HCT116 (cell line): Measurements from ENCODE around the gene DEFB127.

Source experiments
- CTCF ChIP-seq, 3 experiments: fragments of 200-600 bp in 1 of 3; sonication (generic) in 1 of 3; IDR thresholded peaks in 2 of 3; conservative IDR thresholded peaks in 1 of 3; 2 replicates each; pipeline ENCODE4 v1.5.1; 2012 to 2017; ENCODE audit warnings: low read depth in 2 of 3, low read length in 2 of 3, antibody characterized with exemption in 1 of 3, borderline replicate concordance in 1 of 3, control low read depth in 1 of 3, mild to moderate bottlenecking in 1 of 3, mixed read lengths in 1 of 3, mixed run types in 1 of 3, moderate library complexity in 1 of 3; ENCODE audit not compliant: insufficient read depth in 1 of 3
- ELF1 ChIP-seq: IDR thresholded peaks from 2 replicates; pipeline ENCODE4 v1.6.1; 2012; ENCODE audit warnings: low read depth, borderline replicate concordance
- EZH2 ChIP-seq: fragments of 200-600 bp; sonication (generic); IDR thresholded peaks from 2 replicates; pipeline ENCODE4 v1.6.1; 2017; ENCODE audit warnings: antibody characterized with exemption, mixed run types
- MAX ChIP-seq: IDR thresholded peaks from 2 replicates; pipeline ENCODE4 v1.6.1; 2012
- POLR2A ChIP-seq: IDR thresholded peaks from 2 replicates; pipeline ENCODE4 v1.7.0; 2011; ENCODE audit warnings: borderline replicate concordance; ENCODE audit not compliant: insufficient read depth, insufficient read length; ENCODE audit errors: extremely low read depth
- POLR2AphosphoS5 ChIP-seq: IDR thresholded peaks from 2 replicates; pipeline ENCODE4 v1.6.1; 2011; ENCODE audit warnings: mild to moderate bottlenecking, low read depth, low read length, moderate library complexity
- RAD21 ChIP-seq: IDR thresholded peaks from 2 replicates; pipeline ENCODE4 v1.6.1; 2012; ENCODE audit warnings: low read depth, mild to moderate bottlenecking
- SIN3A ChIP-seq: IDR thresholded peaks from 2 replicates; pipeline ENCODE4 v1.6.1; 2012; ENCODE audit warnings: low read depth
- SP1 ChIP-seq: IDR thresholded peaks from 2 replicates; pipeline ENCODE4 v1.6.1; 2012; ENCODE audit warnings: low read depth
- SRF ChIP-seq: IDR thresholded peaks from 2 replicates; pipeline ENCODE4 v1.6.1; 2012; ENCODE audit warnings: low read depth
- YY1 ChIP-seq: IDR thresholded peaks from 2 replicates; pipeline ENCODE4 v1.6.1; 2011; ENCODE audit warnings: low read length, low read depth, moderate library complexity, mild to moderate bottlenecking; ENCODE audit not compliant: insufficient replicate concordance; ENCODE audit errors: extremely low read depth
- ZNF274 ChIP-seq: fragments of 200-500 bp; sonication (Bioruptor generic); IDR thresholded peaks from 2 replicates; pipeline ENCODE4 v1.6.1; 2014; ENCODE audit warnings: mild to moderate bottlenecking, low read depth, low read length, inconsistent platforms

- no peak for TF ChIP-seq YY1
- no peak for TF ChIP-seq POLR2A
- no peak for TF ChIP-seq RAD21
- no peak for TF ChIP-seq SP1
- TF ChIP-seq POLR2AphosphoS5 = no peak
- no peak for TF ChIP-seq CTCF (IDR thresholded peaks at IDR 0.05 in 2 of 3, conservative IDR thresholded peaks at IDR 0.05 in 1 of 3; ENCODE audit: borderline replicate concordance in 1 of 3, insufficient read depth in 1 of 3, low read depth in 2 of 3, low read length in 2 of 3)
- no peak for TF ChIP-seq EZH2
- TF ChIP-seq MAX = no peak
- no peak for TF ChIP-seq ELF1
- TF ChIP-seq SIN3A = no peak
- no peak for TF ChIP-seq ZNF274
- TF ChIP-seq SRF = no peak
Observed at GRCh38 chr20:198225-198624, 41.0 kb downstream of the DEFB127 start.
